Gastrocnemius medialis (tissue), 4 donors: ENCODE results near the gene VGLL4.

Experiments used
- CTCF ChIP-seq, 5 experiments: fragments of 450-650 bp in 3 of 5; fragments of 200-600 bp in 2 of 5; sonication (generic) in 2 of 5; IDR thresholded peaks in 4 of 5; conservative IDR thresholded peaks in 1 of 5; 1 replicate in 4 of 5; 2 replicates in 1 of 5; pipeline ENCODE4 v1.5.1; 2016 to 2019; ENCODE audit warnings: antibody characterized with exemption in 5 of 5, mild to moderate bottlenecking in 3 of 5, moderate library complexity in 3 of 5
- POLR2A ChIP-seq, 2 donors: fragments of 450-650 bp; IDR thresholded peaks; one replicate each; pipeline ENCODE4 v1.6.1; 2017; ENCODE audit warnings: antibody characterized with exemption in 2 of 2, mild to moderate bottlenecking in 2 of 2, moderate library complexity in 2 of 2

GRCh38 chr3:11522398-11522715, 121.4 kb downstream of the VGLL4 start:
- TF ChIP-seq CTCF (IDR thresholded peaks at IDR 0.05 in 4 of 5, conservative IDR thresholded peaks at IDR 0.05 in 1 of 5): no peak
- TF ChIP-seq POLR2A (IDR thresholded peaks at IDR 0.05): no peak
